Transverse colon (tissue), 4 donors: ENCODE results near the gene GLT8D1.

ENCODE experiments used
- EP300 ChIP-seq: sonication (generic); formaldehyde crosslinking; IDR thresholded peaks from one replicate; pipeline ENCODE4 v1.6.1; 2017; ENCODE audit warnings: antibody characterized with exemption, low read depth
- POLR2A ChIP-seq: fragments of 450-650 bp; IDR thresholded peaks from one replicate; pipeline ENCODE4 v1.6.1; 2016; ENCODE audit warnings: antibody characterized with exemption, mild to moderate bottlenecking, moderate library complexity
- POLR2AphosphoS5 ChIP-seq, 3 donors: sonication (generic); formaldehyde crosslinking; IDR thresholded peaks; one replicate each; pipeline ENCODE4 v1.6.1; 2016; ENCODE audit warnings: antibody characterized with exemption in 3 of 3
- TF ChIP-seq, protein P1 (sequence below), 5 experiments: fragments of 200-600 bp in 3 of 5; fragments of 450-650 bp in 2 of 5; sonication (generic) in 3 of 5; IDR thresholded peaks; 1 replicate in 2 of 5; 2 replicates in 3 of 5; pipeline ENCODE4 v1.5.1; 2016 to 2017; ENCODE audit warnings: antibody characterized with exemption in 5 of 5, inconsistent platforms in 3 of 5, mild to moderate bottlenecking in 2 of 5, moderate library complexity in 1 of 5

DNA sequence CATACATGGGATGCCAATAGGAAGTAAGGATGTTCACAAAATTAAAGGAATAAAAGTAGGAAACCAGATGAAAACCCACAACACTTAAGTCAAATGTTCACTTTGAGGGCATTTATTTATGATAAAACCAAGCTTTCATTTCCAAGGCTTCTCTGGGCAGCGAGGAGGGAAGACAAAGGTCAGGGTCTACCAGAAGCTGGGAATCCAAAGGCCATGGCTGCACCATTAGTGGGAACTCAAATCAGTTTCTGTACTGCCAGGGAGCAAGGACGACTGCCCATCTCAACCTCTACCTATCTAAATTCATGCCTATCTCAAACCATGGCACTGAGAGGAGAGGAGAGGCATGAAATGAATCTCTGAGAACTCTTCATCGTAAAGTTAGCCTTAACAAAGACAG lies 42.5 kb downstream of the GLT8D1 start:
- TF ChIP-seq, protein P1, sequence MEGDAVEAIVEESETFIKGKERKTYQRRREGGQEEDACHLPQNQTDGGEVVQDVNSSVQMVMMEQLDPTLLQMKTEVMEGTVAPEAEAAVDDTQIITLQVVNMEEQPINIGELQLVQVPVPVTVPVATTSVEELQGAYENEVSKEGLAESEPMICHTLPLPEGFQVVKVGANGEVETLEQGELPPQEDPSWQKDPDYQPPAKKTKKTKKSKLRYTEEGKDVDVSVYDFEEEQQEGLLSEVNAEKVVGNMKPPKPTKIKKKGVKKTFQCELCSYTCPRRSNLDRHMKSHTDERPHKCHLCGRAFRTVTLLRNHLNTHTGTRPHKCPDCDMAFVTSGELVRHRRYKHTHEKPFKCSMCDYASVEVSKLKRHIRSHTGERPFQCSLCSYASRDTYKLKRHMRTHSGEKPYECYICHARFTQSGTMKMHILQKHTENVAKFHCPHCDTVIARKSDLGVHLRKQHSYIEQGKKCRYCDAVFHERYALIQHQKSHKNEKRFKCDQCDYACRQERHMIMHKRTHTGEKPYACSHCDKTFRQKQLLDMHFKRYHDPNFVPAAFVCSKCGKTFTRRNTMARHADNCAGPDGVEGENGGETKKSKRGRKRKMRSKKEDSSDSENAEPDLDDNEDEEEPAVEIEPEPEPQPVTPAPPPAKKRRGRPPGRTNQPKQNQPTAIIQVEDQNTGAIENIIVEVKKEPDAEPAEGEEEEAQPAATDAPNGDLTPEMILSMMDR (IDR thresholded peaks at IDR 0.05) = no peak
- TF ChIP-seq POLR2A (no peak), POLR2AphosphoS5 (IDR thresholded peaks at IDR 0.05) (no peak), EP300 (no peak)
